NCI-H2171 treated with DMSO at 0.1 percent for 48 hours (cell line): ENCODE results near the gene TMEM183A.

Source experiments
- DNase-seq: peaks from one replicate; lab custom pipeline; 2025; lab: John Stamatoyannopoulos, UW

TMEM183A gene

GRCh38 chr1:203031467-203031866 is 24.3 kb downstream of the TMEM183A start:
- no peak for DNase-seq

DNA sequence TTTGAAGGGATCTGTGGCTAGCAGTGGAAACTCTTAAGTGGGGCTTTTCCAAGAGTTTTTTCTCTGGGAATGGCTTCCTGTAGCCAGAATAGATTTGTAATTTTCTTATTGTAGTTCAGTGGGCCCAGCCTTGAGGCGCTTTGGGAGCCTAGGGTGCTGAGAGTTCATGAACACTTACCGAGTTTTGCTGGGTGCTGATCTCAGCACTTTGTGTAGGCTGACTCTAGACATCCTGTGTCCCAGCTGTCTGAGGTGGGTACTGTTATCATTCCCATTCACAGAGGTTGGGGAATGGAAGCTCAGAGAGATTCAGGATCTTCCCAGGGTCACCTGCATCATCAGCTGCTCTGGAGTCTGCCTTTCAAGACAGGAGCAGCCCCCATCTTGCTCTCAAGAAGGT is 26.1 kb downstream of the TMEM183A start:
- peak; percentile 50 for DNase-seq

DNA sequence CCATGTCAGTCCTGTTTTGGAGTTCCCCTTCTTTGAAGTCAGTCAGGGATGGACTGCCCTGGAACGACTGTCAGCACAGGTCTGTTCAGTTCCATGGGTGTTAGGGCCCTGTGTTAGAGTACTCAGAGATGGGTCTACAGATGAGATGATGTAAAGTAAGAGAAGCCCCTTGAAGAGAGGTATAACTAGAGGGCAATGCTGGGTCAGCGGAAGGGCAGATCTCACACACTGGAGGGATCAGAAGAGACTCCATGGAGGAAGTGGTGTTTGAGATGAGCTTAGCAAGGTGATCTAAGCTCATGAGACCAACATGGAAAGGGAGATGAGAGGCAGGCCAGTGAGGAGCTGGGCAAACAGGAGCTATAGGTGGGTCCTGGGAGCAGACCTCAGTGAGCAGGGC is 26.7 kb downstream of the TMEM183A start:
- DNase-seq, result no peak

DNA sequence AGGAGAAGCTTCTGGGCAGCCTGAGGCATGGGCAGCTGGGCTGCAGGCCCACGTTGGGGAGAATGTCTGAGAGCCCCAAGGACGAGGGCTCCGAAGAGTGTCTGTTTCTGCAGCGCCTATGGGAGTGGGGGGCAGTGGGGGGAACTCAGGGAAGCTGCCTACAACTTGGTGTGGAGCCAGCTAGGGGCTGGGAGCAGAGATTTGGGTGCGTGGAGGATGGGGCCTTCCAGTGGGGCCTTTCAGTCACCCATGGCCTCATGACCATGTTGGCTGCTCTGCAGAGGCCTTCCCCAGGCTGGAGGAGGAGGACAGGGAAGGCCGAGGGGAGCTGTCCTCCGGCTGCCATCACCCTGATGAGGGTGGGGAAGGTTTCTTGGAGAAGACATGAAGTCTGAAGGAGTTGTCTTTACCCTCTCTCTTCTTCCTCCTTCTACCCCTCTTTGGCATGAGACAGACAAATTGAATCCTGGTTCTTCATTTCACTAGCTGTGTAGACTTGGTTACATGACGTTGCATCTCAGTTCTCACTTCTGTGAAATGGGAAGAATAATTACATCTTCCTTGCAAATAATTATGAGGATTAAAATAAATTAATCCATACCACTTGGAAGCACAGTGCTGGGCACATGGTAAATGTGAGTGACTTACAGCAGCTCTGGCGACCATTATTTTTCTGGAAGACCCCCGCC is 27.4 kb downstream of the TMEM183A start:
- no peak for DNase-seq

- no peak for DNase-seq
These were observed 28.2 kb downstream of the TMEM183A start for GRCh38 chr1:203035111-203036000.

DNA sequence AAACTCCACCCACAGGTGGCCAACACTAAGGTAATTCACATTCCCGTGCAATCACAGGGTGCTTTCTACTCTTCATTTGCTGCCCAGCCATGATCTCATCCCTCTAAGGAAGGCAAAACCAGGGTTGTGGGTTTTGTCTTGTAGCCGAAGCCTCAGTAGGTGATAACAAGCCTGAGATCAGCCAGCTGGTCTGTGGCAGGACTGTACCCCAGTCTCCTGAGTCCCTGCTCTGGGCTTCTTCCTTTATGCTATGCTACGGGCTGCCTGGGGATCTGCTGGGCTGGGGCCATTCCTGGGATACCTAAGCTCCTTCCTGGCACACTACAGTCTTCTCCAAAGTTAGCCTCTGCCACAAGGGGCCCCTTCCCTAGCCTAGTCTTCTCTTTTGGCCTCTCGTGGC is 29.0 kb downstream of the TMEM183A start:
- no peak for DNase-seq

- DNase-seq, result peak; percentile 20
These were observed 29.4 kb downstream of the TMEM183A start for GRCh38 chr1:203036537-203036936.

DNA sequence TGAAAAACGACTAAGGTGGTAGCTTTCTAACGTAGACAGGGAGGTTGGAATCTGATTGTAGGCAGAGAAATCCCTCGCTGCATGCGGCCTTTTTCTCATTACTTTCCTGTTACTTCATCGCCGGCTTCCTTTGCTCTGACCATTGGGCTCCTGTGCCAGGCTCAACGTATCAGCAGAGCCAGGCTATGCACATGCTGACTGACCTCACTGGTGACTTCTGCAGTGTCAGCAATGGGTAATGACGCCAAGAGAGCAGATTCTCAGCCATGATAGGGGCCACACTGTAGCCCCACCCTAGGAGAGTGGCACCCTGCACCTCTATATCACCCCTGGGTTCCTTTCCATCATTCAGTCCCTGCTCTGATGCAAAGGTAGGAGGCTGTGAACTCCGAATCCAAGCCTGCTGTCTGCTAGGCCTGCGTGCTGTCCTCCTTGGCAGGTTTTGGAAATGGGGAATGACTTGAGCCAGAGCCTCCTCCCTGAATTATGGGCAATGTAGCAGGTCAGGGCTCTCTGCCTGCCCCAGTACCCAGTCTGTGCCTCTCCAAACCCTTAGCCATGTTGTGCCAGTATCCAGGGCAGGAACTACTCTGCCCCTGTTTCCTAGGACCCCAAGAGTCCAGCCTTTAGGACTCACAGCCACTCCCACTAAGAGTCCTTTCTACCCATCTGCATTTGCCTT is 30.5 kb downstream of the TMEM183A start:
- no peak for DNase-seq

- no peak for DNase-seq
These were observed 31.1 kb downstream of the TMEM183A start for GRCh38 chr1:203038217-203038741.

- peak; percentile 85 for DNase-seq
These were observed 31.9 kb downstream of the TMEM183A start for GRCh38 chr1:203038891-203039608.

- DNase-seq, result no peak
These were observed 32.7 kb downstream of the TMEM183A start for GRCh38 chr1:203039609-203040512.

DNA sequence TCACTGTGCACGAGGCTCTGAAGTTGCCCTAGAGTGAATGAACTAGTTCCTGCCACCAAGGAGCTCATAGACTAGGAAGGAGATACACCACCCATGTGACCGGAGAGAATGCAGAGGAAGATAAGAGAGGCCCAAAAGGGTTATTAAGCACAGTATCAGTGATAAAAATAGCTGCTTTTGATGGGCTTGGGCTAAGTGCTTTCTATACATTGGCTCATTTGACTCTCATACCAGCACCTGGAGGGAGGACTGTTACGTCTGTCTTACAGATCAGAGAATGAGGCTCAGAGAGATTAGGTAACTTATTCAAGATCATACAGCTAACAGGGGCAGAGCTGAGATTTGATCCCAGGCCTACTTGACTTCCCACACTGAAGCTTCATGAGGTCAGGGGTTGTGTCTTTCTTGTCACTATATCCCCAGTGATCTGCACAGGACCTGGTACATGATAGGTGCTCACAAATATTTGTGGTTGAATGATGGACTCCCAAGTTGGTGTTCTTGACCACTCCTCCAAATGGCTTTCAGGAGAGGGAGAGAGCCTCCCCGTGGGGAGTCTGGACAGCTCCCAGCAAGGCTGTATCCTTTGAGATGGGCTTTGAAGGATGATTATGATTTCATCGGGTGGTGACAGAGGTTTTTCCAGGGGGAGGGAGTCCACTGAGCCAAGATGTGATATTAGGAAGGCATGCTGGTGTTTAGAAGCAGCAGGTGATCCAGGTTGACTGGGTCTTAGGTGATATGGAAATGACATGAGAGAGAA is 33.5 kb downstream of the TMEM183A start:
- no peak for DNase-seq

DNA sequence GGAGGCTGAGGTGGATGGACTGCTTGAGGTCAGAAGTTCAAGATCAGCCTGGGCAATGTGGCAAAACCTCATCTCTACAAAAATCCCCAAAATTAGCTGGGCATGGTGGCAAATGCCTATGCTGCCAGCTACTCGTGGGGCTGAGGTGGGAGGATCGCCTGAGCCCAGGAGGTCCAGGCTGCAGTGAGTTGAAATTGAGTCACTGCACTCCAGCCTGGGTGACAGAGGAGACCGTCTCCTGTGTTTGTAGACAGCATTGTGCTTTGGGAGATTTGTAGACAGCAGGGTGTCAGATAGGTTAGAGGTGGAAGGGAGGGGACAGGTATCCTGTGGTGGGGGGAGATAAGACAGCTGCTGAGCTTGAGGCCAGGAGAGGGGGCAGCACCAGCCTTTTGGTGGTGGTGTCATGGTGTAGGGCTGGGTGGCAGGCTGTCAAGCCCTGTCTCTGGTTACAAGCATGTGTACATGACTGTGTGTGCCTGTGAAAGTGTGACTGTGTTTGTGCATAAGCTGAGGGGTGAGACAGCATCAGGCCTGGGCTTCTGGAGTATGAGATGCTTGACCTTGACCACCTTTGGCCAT is 34.3 kb downstream of the TMEM183A start:
- DNase-seq, result no peak

DNA sequence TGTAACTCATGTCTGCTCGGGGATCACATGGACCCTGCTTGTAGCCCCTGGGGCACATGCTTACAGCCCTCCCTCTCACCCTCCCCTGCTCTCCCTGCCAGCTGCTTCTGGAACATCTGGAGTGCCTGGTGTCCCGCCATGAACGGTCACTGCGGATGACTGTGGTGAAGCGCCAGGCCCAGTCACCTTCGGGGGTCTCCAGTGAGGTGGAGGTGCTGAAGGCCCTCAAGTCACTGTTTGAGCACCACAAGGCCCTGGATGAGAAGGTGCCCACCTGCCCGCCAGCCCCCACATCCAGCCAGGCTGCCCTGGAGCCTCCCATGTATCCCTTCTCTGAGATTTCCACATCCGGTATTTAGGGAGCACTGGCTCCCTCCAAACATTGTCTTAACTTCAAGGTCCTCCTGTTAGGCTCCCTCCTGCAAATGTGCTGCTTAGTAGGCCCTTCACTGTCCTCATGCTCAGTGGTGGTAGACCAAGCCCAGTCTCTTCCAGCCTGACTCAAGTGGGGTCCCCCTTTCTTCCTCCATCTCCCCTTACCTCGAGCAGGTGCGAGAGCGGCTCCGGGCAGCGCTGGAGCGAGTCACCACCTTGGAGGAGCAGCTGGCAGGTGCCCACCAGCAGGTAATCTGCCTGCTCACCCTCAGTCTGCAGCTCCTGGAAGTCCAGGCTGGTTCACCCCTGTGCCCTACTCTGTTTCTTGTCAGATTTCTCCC is 36.8 kb downstream of the TMEM183A start:
- no peak for DNase-seq

DNA sequence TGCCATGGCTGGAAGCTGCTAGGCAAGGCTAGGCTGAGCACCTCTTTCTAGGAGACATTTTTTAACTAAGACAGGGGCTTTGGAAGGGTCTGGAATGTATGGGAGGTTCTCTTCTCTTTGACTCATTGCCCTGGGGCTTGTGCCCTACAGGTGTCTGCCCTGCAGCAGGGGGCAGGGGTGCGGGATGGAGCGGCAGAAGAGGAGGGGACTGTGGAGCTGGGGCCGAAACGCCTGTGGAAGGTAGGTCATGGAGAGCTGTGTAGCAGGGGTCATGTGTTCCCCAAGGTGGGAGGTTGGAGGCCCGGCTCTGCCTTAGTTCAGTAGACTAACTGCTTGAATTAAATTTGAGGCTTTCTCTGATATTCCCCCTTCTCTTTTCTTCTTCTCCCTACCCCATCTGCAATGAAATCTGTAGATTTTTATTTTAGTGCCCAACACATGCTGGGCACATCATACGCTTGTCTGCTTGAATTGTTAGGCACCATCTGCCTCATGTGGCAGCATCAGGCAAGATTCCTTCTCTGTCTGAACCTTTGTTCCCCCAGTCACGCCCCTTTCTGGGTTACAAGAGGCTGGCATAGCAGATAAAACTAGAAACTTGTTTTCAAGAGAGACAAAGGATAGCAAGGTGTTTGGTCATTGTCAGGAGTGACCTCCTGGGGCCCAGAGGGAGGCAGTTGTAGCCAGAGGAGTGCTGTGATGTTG is 37.5 kb downstream of the TMEM183A start:
- DNase-seq, result peak; percentile 27

GRCh38 chr1:203045336-203045735 is 38.2 kb downstream of the TMEM183A start:
- DNase-seq, result no peak

GRCh38 chr1:203045821-203046594 is 38.8 kb downstream of the TMEM183A start:
- DNase-seq, result no peak
